GM21360 (cell line): Measurements from ENCODE around the gene WNT10A.

ENCODE experiments used
- ATAC-seq: cut with Tn5 transposase; IDR thresholded peaks from one replicate; pipeline ENCODE4 v1.9.1; 2021; ENCODE audit warnings: mild to moderate bottlenecking, moderate library complexity; ENCODE audit not compliant: unreplicated experiment

WNT10A gene

DNA sequence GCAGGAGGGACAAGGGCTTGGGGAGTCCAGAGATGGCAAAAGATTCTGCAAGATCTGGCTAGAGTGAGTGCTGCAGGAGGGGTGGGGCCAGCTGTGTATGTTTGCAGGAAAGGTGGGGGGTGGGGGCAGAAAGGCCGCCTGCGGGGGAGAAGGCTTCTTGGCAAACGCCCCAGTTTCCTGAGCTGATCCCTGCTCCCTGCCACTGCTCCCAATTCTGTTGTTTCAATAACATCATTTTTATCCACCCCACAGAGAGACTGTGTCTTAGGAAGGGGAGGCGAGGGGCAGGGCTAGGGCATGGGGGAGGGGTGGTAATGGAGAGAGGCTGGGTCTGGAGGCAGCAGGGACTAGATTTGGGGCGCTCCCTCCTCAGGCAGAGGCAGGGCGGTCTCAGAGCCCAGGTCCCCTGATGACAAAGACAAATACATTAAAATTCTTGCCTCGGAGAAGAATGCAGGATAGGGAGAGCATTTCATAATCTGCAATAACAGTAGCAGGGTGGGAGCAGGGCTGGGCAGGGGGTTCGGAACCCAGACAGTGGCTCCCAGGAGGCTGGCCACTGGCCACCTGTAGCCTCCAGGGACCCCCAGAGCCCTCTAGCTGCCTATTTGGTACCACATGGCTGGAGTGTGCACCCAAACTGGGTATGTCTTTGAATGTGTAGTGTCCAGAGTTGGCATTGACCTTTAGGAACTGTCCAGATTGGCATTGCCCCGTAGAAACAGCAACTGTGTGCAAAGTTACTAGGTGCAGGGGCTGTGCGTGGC is 23.1 kb upstream of the WNT10A start:
- ATAC-seq = no peak

DNA sequence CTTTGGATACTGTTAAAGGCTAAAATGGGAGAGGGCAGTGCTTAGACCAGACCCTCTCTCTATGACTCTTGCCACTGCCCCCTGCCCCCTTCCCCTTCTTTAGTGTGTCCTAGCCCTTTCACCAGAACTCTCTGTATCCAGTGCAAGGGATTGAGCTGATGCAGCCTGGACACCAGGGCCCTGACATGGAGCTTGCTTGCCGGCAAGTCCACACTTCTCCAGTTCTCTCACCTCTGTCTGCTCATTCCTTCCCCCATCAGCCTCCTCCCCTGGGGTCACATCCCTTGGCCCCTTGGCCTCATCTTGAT is 22.6 kb upstream of the WNT10A start:
- ATAC-seq = no peak

- no peak for ATAC-seq
Measured at GRCh38 chr2:218858671-218859555, 21.7 kb upstream of the WNT10A start.

GRCh38 chr2:218859556-218859987 is 21.1 kb upstream of the WNT10A start, which contains the start of gene WNT6:
TSS of gene WNT6 (plus strand) at chr2:218859805. CDS start at chr2:218860038, 233 bp downstream.
- ATAC-seq = no peak

DNA sequence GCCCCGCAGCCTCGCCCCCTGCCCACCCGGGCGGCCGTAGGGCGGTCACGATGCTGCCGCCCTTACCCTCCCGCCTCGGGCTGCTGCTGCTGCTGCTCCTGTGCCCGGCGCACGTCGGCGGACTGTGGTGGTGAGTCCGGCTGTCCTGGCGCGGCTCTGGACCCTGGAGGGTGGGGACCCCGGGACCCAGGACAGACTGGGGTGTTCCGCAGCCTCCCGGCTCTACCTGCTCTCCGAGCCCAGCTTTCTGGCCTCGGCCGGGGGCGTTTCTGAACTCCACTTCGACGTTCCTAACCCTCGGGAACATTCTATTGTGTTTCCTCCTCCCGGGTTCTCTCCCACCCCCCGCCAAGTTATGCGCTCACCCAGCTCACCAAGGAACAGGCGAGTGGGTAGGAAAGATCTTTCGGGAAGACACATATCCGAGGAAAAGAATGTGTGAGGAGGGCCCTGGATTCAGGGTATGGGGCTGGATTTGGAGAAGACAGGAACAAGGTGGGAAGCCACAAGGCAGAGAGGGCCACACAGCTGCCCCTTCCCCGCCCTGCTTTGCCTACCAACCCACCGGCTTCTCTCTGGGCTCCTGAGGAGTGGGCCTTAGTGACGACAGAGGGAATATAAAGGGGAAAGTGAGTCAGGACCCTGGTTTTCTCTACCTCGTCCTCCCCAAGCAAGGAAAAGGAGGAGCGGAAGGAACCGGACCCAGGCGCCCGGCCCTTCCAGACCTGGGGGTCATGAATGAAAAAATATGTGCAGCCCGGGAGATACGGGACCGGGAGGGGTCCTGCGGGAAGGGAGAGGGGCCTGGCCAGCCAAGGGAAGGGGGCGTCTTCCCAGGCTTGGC is 20.4 kb upstream of the WNT10A start:
- ATAC-seq = no peak

DNA sequence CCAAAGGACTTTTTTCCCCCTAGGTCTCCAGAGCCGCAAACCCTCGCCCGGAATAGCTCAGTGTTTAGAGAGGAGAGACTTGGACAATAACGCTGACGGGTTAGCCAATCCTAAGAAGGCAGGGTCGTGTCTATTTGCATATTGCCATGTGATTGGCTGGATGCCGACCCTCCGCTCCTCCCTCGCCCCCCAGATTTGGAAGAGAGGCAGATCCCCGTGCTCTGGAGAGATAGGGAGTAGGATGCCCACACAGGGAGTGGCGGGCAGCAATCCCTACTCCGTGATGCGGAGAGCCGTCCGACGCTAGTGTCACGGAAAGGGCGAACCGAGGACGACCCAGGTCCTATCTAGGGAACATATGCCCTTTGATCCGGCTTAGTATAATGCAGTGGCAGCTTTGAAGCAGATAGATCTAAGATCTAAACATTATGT is 19.7 kb upstream of the WNT10A start:
- ATAC-seq = no peak

DNA sequence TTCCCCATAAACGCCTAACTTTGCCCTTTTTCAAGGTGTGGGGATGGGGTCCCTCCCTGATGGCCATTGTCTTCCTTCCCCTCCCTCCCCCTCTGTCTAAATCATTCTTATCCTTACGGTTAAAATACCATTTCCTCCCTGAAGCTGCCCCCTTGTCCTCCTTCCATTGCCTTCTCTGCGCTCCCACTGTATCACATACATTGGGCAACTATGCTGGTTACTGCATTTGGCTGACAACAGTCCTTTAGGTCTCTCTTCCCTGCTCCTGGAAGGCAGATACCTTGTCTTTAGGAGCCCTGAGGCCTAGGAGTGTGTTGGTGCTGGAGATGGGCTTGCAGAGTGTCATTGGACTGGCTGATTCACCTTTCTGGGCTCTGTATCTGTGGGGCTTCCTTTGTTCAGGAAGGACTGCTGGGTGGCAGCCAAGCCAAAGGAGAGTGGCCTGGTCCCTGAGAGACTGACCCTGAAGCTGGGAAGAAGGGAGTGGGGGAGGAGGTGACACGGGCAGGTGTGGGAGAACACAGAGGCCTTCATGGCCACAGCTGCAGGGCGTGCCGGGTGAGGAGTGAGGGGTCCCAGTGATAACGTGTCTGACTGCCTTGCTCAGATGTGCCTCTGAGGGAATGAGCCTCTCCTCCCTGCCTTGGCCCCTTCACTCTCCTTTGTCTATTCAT is 18.9 kb upstream of the WNT10A start:
- ATAC-seq = no peak

- ATAC-seq = no peak
Measured at GRCh38 chr2:218863021-218863520, 17.6 kb upstream of the WNT10A start.

GRCh38 chr2:218865396-218865795 is 15.3 kb upstream of the WNT10A start:
- no peak for ATAC-seq

DNA sequence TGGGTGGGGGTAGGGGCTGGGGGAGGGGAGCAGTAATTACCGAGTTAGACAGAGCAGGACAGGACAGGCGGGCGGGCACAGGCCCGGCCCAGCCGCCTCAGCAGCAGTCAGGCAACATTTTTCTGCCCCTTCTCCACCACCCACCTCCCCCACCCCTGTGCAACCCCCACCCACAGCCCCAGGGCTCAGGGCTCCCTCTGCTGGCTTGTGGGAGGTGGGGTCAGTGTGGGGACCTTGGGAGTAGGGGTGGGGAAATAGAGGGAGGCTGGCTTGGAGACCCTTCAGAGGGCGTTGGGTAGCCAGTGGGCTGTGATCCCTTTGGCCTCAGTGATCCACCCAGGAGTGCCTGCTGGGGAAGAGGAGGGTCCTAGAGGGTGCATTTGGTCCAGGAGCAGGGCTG is 14.7 kb upstream of the WNT10A start:
- ATAC-seq = no peak

GRCh38 chr2:218867900-218868299 is 12.8 kb upstream of the WNT10A start:
- no peak for ATAC-seq

GRCh38 chr2:218869064-218869463 is 11.6 kb upstream of the WNT10A start:
- no peak for ATAC-seq

- no peak for ATAC-seq
Measured at GRCh38 chr2:218870984-218871344, 9.7 kb upstream of the WNT10A start.

DNA sequence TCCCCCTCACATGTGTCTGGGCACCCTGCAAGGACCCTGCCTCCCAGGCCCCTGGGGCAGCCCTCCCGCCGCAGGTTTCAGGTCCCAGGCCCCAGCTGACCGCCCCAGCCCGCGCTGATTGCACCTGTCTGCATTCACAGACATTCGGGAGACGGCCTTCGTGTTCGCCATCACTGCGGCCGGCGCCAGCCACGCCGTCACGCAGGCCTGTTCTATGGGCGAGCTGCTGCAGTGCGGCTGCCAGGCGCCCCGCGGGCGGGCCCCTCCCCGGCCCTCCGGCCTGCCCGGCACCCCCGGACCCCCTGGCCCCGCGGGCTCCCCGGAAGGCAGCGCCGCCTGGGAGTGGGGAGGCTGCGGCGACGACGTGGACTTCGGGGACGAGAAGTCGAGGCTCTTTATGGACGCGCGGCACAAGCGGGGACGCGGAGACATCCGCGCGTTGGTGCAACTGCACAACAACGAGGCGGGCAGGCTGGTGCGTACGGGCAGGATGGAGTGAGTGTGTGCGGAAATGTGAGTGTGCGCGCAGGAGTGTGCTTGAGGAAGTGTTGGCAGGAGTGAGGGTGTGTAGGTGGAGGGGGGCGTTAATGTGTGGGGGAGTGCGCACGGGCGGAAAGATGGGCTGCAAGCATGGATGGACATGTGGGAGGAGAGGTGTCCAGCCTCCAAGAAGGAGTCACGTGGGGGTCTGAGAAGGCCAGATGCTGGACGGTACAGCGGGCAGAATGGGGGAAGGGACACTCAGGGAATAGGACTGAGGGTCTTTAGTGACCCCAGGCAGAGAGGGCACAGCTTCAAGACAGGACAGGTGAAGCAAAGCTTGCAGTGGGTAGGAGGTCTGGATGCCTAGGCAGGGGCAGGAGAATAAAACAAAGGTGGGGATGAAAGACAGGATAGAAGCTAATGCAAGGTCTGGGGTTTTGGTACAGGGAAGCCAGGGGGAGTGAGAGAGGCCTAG is 9.0 kb upstream of the WNT10A start:
- ATAC-seq = no peak

GRCh38 chr2:218872645-218873358 is 7.8 kb upstream of the WNT10A start:
- no peak for ATAC-seq

GRCh38 chr2:218873359-218874194 is 7.1 kb upstream of the WNT10A start:
- no peak for ATAC-seq

GRCh38 chr2:218875692-218876246 is 4.9 kb upstream of the WNT10A start:
- ATAC-seq = no peak
